ENCODE measurements around the gene PCDH8. TPM values are rescaled to one million over a fixed set of nuclear protein-coding genes. Genes with fewer than 3 reads are reported as not detected.

Gene PCDH8
- total RNA-seq, 1 experiment from 2014 or later = not detected

GRCh38 chr13:52810526-52810925 lies 37.9 kb downstream of the PCDH8 start:
- BruUV-seq (replicated peaks) = no TSS peak
- intact Hi-C loops (cut with micrococcal nuclease) = no loop called here
- no peak overlapping the region for H2AFZ ChIP-seq (ENCODE audit: low read depth, low read length, poor library complexity, severe bottlenecking)
- no peak for DNase-seq (ENCODE audit: low read depth, low spot score)
- H3K9ac ChIP-seq (ENCODE audit: low read length) = no peak overlapping the region
- no peaks in the 10 kb centered on the region for H3K9me3 ChIP-seq (ENCODE audit: control insufficient read depth in 1 of 2, insufficient read depth in 1 of 2, low read depth in 1 of 2, low read length in 2 of 2)
- no peaks in the 10 kb centered on the region for H3K36me3 ChIP-seq (ENCODE audit: control insufficient read depth in 1 of 2, insufficient read depth in 2 of 2, low read length in 2 of 2)
- H3K9me2 ChIP-seq (ENCODE audit: insufficient read depth) = no peaks in the 10 kb centered on the region
- H3K4me2 ChIP-seq (ENCODE audit: low read length) = no peak overlapping the region
- peaks cover 0 to 4% of the 10 kb centered on the region in 2 experiments; a peak in 2 of 4 replicates for H3K4me1 ChIP-seq (ENCODE audit: control insufficient read depth in 1 of 2, insufficient read depth in 2 of 2, low read length in 2 of 2)
- no peak for ATAC-seq
- POLR2A ChIA-PET = no interaction called here
- CTCF ChIA-PET = interaction anchor here (0.6 to 3.5 kb wide), 2 partner anchors 8 to 145 kb away, joined by 3 to 39 read pairs; no protein-coding TSS in a partner anchor
- H3K4me3 ChIP-seq (replicated peaks in 1 of 2; ENCODE audit: low read depth in 1 of 2, low read length in 2 of 2) = no peak overlapping the region
- no peak overlapping the region for H3K27ac ChIP-seq (ENCODE audit: low read depth, low read length)
- H3K79me2 ChIP-seq (ENCODE audit: insufficient read depth, low read length) = no peaks in the 10 kb centered on the region
- RAD21 ChIA-PET (ENCODE audit: low non-redundant PET in 1 of 2, low total read pairs in 2 of 2, uncharacterized antibody in 2 of 2, unreplicated experiment in 2 of 2) = no interaction called here
- H4K20me1 ChIP-seq (ENCODE audit: insufficient read depth) = no peaks in the 10 kb centered on the region
- H3K27me3 ChIP-seq (ENCODE audit: insufficient read depth, low read length) = peaks cover 9% of the 10 kb centered on the region; the same call in 1 of the 2 replicates
- no peak for TF ChIP-seq RAD21 (IDR thresholded peaks at IDR 0.05; ENCODE audit: low read depth)
- no peak for TF ChIP-seq SP1 (IDR thresholded peaks at IDR 0.05; ENCODE audit: low read depth)
- TF ChIP-seq ELF1 (IDR thresholded peaks at IDR 0.05; ENCODE audit: borderline replicate concordance, low read depth) = no peak
- no peak for TF ChIP-seq FOSL1 (IDR thresholded peaks at IDR 0.05; ENCODE audit: low read depth)
- TF ChIP-seq SIN3A (IDR thresholded peaks at IDR 0.05; ENCODE audit: low read depth) = no peak
- no peak for TF ChIP-seq CEBPB (IDR thresholded peaks at IDR 0.05; ENCODE audit: low read depth)
- no peak for TF ChIP-seq POLR2AphosphoS5 (IDR thresholded peaks at IDR 0.05; ENCODE audit: low read depth, low read length)

- ATAC-seq (no peak), DNase-seq (ENCODE audit: low read depth, low spot score) (no peak)
- intact Hi-C loops (cut with micrococcal nuclease) = no loop called here
- BruUV-seq (replicated peaks) = no TSS peak
- CTCF ChIA-PET = interaction anchor here (0.6 to 3.5 kb wide), 13 partner anchors 8 to 342 kb away, joined by 3 to 39 read pairs (median 8); partner anchors contain the start of gene SUGT1
- TF ChIP-seq ZNF274 (IDR thresholded peaks at IDR 0.05; ENCODE audit: low read depth, low read length) = no peak
- no peak for TF ChIP-seq POLR2AphosphoS5 (IDR thresholded peaks at IDR 0.05; ENCODE audit: low read depth, low read length)
- no peak for TF ChIP-seq FOSL1 (IDR thresholded peaks at IDR 0.05; ENCODE audit: low read depth)
- TF ChIP-seq SIN3A (IDR thresholded peaks at IDR 0.05; ENCODE audit: low read depth) = no peak
- TF ChIP-seq JUND (IDR thresholded peaks at IDR 0.05) = no peak
- no peak for TF ChIP-seq CBX3 (IDR thresholded peaks at IDR 0.05; ENCODE audit: low read depth)
- TF ChIP-seq EGR1 (IDR thresholded peaks at IDR 0.05; ENCODE audit: low read depth) = no peak
- TF ChIP-seq SRF (IDR thresholded peaks at IDR 0.05; ENCODE audit: low read depth) = no peak
- TF ChIP-seq, protein P1, sequence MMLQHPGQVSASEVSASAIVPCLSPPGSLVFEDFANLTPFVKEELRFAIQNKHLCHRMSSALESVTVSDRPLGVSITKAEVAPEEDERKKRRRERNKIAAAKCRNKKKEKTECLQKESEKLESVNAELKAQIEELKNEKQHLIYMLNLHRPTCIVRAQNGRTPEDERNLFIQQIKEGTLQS (IDR thresholded peaks at IDR 0.05) = no peak
- TF ChIP-seq, protein P2, sequence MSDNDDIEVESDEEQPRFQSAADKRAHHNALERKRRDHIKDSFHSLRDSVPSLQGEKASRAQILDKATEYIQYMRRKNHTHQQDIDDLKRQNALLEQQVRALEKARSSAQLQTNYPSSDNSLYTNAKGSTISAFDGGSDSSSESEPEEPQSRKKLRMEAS (IDR thresholded peaks at IDR 0.05) = no peak
- no peak for TF ChIP-seq ZFX (IDR thresholded peaks at IDR 0.05)
- H3K4me2 ChIP-seq (ENCODE audit: low read length) = no peak overlapping the region
- no peaks in the 10 kb centered on the region for H3K9me2 ChIP-seq (ENCODE audit: insufficient read depth)
- H3K36me3 ChIP-seq (ENCODE audit: control insufficient read depth in 1 of 2, insufficient read depth in 2 of 2, low read length in 2 of 2) = no peaks in the 10 kb centered on the region
- no peaks in the 10 kb centered on the region for H3K9me3 ChIP-seq (ENCODE audit: control insufficient read depth in 1 of 2, insufficient read depth in 1 of 2, low read depth in 1 of 2, low read length in 2 of 2)
- no peak overlapping the region for H2AFZ ChIP-seq (ENCODE audit: low read depth, low read length, poor library complexity, severe bottlenecking)
- no peak overlapping the region for H3K9ac ChIP-seq (ENCODE audit: low read length)
- RAD21 ChIA-PET (ENCODE audit: low non-redundant PET in 1 of 2, low total read pairs in 2 of 2, uncharacterized antibody in 2 of 2, unreplicated experiment in 2 of 2) = interaction anchor here in 1 of 2 experiments (0.6 to 1.0 kb wide), 3 partner anchors 21 to 145 kb away, joined by 3 to 5 read pairs (median 3); no protein-coding TSS in a partner anchor
- H3K4me1 ChIP-seq (ENCODE audit: control insufficient read depth in 1 of 2, insufficient read depth in 2 of 2, low read length in 2 of 2) = peaks cover 0 to 4% of the 10 kb centered on the region in 2 experiments; a peak in 2 of 4 replicates
- no peak overlapping the region for H3K4me3 ChIP-seq (replicated peaks in 1 of 2; ENCODE audit: low read depth in 1 of 2, low read length in 2 of 2)
- H4K20me1 ChIP-seq (ENCODE audit: insufficient read depth) = no peaks in the 10 kb centered on the region
- peaks cover 9% of the 10 kb centered on the region; the same call in 1 of the 2 replicates for H3K27me3 ChIP-seq (ENCODE audit: insufficient read depth, low read length)
- no peaks in the 10 kb centered on the region for H3K79me2 ChIP-seq (ENCODE audit: insufficient read depth, low read length)
- POLR2A ChIA-PET = interaction anchor here (0.8 kb wide), 1 partner anchor 157 kb away, joined by 4 read pairs; the partner anchor contains the start of gene SUGT1
- H3K27ac ChIP-seq (ENCODE audit: low read depth, low read length) = no peak overlapping the region
These were observed 38.4 kb downstream of the PCDH8 start for GRCh38 chr13:52810011-52810410.

Data from HCT116 (cell line).